ENCODE data around the gene GP2.

DNA sequence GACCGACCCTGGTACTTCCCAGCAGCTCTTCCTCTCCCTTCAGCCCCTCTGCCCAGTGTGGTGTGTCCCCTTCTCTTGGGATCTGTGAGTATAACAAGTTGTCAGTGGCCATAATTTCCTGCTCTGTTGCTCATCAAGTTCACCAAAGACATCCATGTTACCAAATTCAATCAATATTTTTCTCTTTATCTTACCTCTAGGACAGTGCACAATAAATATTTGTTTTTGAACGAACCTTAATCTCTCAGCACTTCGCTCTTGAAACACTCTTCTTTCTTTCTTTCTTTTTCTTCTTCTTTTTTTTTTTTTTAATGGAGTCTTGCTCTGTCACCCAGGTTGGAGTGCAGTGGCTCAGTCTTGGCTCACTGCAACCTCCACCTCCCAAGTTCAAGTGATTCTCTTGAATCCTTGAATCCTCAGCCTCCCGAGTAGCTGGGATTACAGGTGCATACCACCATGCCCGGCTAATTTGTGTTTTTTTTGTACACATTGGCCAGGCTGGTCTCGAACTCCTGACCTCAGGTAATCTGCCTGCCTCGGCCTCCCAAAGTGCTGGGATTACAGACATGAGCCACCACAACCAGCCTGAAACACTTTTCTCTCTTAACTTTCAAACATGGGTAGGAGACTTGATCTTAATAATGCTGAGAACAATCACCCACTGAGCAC is 27.9 kb upstream of the GP2 start:
- TF ChIP-seq POLR2A (IDR thresholded peaks at IDR 0.05) (no peak), CTCF (IDR thresholded peaks at IDR 0.05 in 4 of 5, conservative IDR thresholded peaks at IDR 0.05 in 1 of 5) (no peak)

All from gastrocnemius medialis (tissue), 4 donors.